Measurements from ENCODE around the gene ANKRD13B.

The ANKRD13B gene

GRCh38 chr17:29581583-29582253 is 11.2 kb upstream of the ANKRD13B start:
- peak; percentile 54 for DNase-seq (ENCODE audit: low spot score)

DNA sequence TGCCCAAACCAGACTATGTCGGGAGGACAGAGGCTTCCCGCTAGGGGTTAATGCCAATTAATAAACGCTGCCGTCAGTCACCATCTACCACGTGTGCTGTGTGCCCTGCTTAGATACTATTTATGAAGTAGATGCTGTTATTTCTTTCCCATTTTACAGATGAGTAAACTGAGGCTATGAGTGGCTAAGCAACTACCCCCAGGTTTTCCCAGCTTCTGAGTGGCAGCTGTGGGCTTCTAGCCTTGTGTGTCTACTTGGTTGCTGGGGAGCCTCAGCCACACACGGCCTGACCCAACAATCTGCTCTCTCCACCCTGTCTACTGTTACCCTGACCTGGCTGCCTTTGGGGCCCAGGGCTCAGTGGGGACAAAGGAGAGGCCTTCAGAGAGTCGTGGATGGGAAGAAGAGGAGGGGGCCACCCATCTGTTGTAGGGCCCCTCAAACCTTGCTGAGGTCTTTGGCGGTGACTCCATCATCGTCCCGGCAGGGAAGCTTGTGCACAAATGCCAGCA is 10.6 kb upstream of the ANKRD13B start:
- DNase-seq (ENCODE audit: low spot score), result peak; percentile 43

GRCh38 chr17:29582772-29583171 is 10.2 kb upstream of the ANKRD13B start:
- DNase-seq (ENCODE audit: low spot score), result peak; percentile 87

- no peak for DNase-seq (ENCODE audit: low spot score)
Measured at GRCh38 chr17:29583324-29584248, 9.3 kb upstream of the ANKRD13B start.

DNA sequence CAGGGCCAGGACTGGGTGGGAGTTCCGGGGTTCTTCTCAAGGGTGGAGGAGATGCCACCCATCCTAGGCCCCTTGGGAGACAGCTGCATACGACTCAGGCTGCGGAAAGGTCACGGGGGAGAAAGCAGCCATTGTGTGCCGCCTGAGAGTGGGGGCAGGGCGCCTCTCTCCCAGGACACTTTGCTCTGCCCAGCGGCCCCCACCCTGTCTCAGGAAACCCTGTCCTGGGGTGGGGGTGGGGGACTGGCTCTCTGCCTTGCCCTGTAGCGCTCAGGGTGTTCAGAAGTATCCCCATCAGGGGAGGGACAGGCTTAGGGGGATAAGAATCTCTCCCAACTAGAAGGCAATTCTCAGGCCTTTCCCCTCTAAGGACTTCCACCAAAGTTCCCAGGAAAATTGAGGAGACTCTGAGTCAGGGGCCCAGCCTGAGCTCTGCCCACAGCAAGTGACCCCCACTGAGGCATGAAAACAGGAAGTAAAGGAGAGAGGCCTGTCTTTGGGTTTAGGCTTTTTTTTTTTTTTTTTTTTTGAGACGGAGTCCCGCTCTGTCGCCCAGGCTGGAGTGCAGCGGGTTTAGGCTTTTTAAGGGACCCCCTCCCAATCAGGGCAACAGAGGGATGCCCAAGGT is 8.4 kb upstream of the ANKRD13B start:
- no peak for DNase-seq (ENCODE audit: low spot score)

- DNase-seq (ENCODE audit: low spot score), result no peak
Measured at GRCh38 chr17:29585080-29585751, 7.7 kb upstream of the ANKRD13B start.

DNA sequence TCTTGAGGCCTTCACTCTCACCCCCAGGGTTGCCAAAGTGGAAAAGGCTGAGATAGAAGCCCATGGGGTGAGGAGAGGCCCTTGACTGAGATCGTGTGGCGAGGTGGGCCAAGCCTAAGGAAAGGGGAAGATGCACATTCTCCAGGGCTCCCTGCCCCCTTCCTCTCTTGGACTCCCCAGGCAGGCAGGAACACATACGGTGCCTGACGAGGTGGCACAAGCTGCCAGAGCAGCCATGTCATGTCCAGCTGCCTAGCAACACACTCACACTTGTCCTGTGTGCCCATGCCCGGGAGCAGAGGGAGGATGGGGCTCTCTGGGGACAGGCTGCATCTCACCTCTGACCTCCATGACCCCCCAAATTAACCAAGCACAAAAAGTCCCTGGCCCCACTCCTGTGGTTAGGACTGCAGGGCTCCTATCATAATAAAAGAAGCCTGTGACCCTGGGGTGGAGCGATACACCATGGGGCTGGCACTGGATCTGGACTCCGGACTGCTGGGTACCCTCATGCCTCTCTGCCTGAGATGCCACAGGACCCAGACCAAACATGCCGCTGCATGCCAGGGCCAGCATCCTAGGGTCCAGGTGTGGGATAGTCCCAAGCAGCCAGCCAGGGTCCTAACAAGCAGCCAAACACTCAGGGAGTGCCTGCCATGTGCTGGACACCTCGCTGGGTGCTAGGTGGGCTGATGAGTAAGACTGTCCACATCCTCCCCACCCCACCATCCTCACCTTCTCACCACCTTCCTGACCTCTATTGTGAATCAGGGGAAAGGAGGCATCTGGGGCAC is 6.1 kb upstream of the ANKRD13B start:
- no peak for DNase-seq (ENCODE audit: low spot score)

DNA sequence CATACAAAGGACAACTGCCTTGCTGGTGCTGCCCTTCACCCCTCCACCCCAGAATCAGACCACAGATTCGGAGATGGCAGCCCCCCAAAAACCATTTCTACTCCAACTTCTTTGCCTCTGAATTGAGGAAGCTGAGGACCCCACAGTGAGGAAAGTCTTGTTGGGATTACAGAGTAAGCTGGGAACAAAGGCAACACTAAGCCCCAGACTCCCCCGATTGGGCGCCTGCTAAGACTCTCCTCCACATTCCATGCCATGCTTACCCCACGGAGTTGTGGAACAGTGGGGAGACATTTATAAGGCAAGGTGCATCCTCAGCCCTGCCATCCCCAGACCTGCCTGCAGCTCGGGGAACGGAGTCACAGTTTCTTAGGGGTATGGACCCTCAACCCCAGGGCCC is 5.3 kb upstream of the ANKRD13B start:
- no peak for DNase-seq (ENCODE audit: low spot score)

GRCh38 chr17:29588017-29588561 is 4.8 kb upstream of the ANKRD13B start:
- DNase-seq (ENCODE audit: low spot score), result no peak

GRCh38 chr17:29588562-29589411 is 4.1 kb upstream of the ANKRD13B start:
- peak; percentile 28 for DNase-seq (ENCODE audit: low spot score)

- peak; percentile 84 for DNase-seq (ENCODE audit: low spot score)
Measured at GRCh38 chr17:29589524-29590410, 3.2 kb upstream of the ANKRD13B start, which contains the start of gene GIT1. GIT1 (minus strand) TSS chr17:29589648; CDS start chr17:29589378, 270 bp downstream.

DNA sequence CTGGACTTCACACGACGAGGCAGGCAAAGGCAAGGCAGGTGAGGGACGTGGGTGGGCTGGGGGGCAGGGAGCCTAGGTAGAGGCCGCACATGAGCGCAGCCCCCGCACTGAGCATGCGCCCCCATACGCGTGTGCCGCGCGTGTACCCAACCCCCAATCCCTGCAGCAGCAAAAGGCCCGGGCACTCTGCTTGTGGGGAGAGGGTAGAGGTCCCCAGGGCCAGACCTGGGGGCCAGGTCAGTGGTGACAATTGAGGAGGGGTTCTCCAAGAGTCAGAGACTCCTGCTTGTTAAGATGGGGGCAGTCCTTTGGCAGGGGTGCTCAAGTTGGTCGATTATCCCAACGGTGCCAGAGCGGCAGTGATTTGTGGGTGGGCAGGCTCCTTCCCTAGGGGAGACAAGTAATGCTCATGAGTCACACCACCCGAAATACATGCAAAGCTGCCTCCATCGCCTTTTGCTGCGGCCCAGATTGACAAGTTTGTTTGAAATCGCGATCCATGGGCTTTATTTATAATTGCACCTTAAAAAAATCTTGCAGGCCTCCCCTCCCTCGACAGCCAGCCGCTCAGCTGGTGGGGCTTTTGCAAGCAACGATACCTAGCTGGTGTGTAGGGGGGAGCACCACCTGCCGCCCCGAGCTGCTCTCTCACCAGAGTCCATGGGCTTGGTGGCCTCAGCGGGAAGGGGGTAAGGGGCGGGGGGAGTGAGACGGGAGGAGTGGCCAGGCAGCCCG is 2.4 kb upstream of the ANKRD13B start:
- peak; percentile 58 for DNase-seq (ENCODE audit: low spot score)

DNA sequence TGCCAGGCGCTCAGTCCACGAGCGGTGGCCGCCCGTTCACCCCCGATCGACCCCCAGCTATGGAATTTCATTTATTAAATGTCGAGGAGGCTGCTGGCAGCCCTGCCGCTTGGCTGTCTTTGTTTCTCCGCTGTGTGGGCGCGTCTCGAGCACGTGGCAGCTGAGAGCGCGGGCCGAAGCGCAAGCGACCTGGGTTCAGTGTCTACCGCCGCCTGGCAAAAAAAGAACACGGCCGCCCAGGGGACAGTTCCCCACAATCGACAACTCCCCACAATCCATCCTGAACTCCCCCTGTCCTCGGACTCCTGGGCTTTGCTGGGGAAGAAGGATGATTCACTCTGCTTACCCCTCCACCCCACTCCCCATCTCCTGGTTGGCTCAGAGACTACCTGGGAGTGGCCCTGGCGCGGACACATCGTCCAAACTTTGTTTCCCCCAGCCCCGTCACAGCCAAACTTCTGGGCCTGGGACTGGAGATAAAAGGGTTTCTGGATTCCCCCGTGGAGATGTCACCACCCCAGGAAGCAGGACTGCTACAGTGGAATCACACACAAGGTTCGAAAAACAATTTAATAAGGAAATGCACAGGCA is 1.7 kb upstream of the ANKRD13B start:
- DNase-seq (ENCODE audit: low spot score), result peak; percentile 57

GRCh38 chr17:29591737-29592608 is 959 bp upstream of the ANKRD13B start:
- DNase-seq (ENCODE audit: low spot score), result peak; percentile 93

- DNase-seq (ENCODE audit: low spot score), result peak; percentile 54
Measured at GRCh38 chr17:29593591-29594518, 923 bp downstream of the ANKRD13B start.

Measured in cerebellar cortex (tissue), 1 donor.